Measurements from ENCODE around the gene TPSD1.

The TPSD1 gene

DNA sequence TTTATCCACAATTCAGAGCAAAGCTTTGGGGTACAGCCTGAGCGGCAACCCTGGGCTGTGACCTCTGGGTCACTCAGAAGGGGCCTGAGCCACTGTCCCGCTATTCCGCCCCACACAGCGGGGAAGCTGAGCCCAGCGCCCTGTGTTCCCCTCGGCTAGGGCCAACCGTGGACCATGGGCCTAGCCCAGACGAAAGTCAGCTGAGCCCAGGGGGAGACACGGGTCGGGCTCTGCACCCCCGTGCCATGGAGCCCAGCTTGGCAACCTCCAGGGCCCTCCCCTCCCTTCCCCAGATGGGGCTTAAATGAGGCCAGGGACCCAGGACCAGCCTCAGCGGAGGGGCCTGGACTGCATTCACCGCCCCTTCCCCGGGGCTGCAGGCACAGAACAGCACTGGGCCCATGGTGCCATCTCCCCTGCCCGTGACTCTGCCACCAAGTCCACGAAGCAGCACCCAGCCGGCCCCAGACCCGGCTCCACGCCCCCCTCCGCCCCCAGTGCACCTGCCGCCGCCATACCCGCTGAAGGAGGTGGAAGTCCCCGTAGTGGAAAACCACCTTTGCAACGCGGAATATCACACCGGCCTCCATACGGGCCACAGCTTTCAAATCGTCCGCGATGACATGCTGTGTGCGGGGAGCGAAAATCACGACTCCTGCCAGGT is 1.8 kb downstream of the TPSD1 start:
- TF ChIP-seq, protein P1, sequence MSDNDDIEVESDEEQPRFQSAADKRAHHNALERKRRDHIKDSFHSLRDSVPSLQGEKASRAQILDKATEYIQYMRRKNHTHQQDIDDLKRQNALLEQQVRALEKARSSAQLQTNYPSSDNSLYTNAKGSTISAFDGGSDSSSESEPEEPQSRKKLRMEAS (IDR thresholded peaks at IDR 0.05): no peak
- TF ChIP-seq FOXM1 (IDR thresholded peaks at IDR 0.05; ENCODE audit: borderline replicate concordance, low read depth) (no peak), YY1 (IDR thresholded peaks at IDR 0.05; ENCODE audit: low read depth) (no peak), CREB1 (IDR thresholded peaks at IDR 0.05; ENCODE audit: low read depth) (no peak), USF1 (IDR thresholded peaks at IDR 0.05) (no peak), NFIC (IDR thresholded peaks at IDR 0.05) (no peak), EP300 (IDR thresholded peaks at IDR 0.05; ENCODE audit: borderline replicate concordance) (no peak), TCF12 (IDR thresholded peaks at IDR 0.05; ENCODE audit: low read depth) (no peak), CEBPB (IDR thresholded peaks at IDR 0.05) (no peak), EGR1 (IDR thresholded peaks at IDR 0.05) (no peak), ZBTB7A (IDR thresholded peaks at IDR 0.05; ENCODE audit: low read depth) (no peak), RAD21 (IDR thresholded peaks at IDR 0.05; ENCODE audit: low read depth) (no peak)
- TF ChIP-seq, protein P2, sequence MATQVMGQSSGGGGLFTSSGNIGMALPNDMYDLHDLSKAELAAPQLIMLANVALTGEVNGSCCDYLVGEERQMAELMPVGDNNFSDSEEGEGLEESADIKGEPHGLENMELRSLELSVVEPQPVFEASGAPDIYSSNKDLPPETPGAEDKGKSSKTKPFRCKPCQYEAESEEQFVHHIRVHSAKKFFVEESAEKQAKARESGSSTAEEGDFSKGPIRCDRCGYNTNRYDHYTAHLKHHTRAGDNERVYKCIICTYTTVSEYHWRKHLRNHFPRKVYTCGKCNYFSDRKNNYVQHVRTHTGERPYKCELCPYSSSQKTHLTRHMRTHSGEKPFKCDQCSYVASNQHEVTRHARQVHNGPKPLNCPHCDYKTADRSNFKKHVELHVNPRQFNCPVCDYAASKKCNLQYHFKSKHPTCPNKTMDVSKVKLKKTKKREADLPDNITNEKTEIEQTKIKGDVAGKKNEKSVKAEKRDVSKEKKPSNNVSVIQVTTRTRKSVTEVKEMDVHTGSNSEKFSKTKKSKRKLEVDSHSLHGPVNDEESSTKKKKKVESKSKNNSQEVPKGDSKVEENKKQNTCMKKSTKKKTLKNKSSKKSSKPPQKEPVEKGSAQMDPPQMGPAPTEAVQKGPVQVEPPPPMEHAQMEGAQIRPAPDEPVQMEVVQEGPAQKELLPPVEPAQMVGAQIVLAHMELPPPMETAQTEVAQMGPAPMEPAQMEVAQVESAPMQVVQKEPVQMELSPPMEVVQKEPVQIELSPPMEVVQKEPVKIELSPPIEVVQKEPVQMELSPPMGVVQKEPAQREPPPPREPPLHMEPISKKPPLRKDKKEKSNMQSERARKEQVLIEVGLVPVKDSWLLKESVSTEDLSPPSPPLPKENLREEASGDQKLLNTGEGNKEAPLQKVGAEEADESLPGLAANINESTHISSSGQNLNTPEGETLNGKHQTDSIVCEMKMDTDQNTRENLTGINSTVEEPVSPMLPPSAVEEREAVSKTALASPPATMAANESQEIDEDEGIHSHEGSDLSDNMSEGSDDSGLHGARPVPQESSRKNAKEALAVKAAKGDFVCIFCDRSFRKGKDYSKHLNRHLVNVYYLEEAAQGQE (IDR thresholded peaks at IDR 0.05; ENCODE audit: low read depth): no peak

- TF ChIP-seq TAF1 (IDR thresholded peaks at IDR 0.05; ENCODE audit: low read depth) (no peak), TEAD4 (IDR thresholded peaks at IDR 0.05) (no peak), YY1 (IDR thresholded peaks at IDR 0.05; ENCODE audit: low read depth) (no peak), NFIC (IDR thresholded peaks at IDR 0.05) (no peak), FOXM1 (IDR thresholded peaks at IDR 0.05; ENCODE audit: borderline replicate concordance, low read depth) (no peak), ZBTB7A (IDR thresholded peaks at IDR 0.05; ENCODE audit: low read depth) (no peak), USF1 (IDR thresholded peaks at IDR 0.05) (no peak), CREB1 (IDR thresholded peaks at IDR 0.05; ENCODE audit: low read depth) (no peak), EP300 (IDR thresholded peaks at IDR 0.05; ENCODE audit: borderline replicate concordance) (no peak), RAD21 (IDR thresholded peaks at IDR 0.05; ENCODE audit: low read depth) (no peak), CEBPB (IDR thresholded peaks at IDR 0.05) (no peak), TCF12 (IDR thresholded peaks at IDR 0.05; ENCODE audit: low read depth) (no peak), EGR1 (IDR thresholded peaks at IDR 0.05) (no peak)
- TF ChIP-seq, protein P2 (IDR thresholded peaks at IDR 0.05; ENCODE audit: low read depth): no peak
- TF ChIP-seq, protein P1 (IDR thresholded peaks at IDR 0.05): no peak
These were observed 2.3 kb downstream of the TPSD1 start for GRCh38 chr16:1258225-1258600.

DNA sequence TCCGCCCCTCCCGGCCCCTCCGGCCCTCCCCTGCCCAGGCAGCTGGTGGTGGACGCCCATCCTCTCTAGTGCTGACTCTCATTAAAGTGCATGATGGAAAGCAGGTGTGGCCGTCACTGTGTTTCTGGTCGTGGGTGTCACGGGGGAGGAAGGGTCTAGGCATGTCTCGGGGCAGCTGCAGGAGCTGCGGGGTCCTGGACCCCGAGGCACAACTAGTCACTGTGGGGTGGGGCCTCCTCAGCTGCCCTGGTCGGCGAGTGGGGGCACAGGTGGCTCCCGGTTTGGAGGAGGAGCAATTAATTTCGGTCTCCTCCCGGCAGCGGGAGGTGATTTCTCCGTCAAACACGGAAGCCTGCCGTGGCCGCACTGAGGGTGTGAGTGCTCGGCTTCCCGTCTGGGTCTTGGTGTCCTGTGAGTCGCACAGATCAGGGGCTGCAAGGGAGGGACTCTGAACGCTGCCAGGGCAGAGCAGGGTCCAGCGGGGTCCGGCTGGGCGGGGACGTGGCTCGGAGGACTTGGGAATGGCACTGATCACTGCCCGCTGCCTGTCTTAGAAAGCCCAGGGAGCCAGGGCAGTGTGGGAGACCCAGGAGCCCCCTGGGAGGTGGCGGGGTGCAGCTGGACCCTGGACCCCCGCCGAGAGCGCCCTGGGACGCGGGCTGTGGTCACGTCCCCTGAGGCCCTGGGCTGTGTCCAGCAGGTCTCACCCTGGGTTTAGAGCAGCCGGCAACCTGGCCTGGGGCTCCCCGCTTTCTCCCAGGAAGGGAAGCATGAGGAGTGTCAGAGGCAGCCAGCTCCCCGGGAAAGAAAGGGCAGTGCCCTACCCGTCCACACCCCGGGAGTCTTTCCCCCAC is 3.3 kb downstream of the TPSD1 start:
- no peak for TF ChIP-seq TEAD4 (IDR thresholded peaks at IDR 0.05)
- no peak for TF ChIP-seq NFIC (IDR thresholded peaks at IDR 0.05)
- 0 out of 2 replicates have a peak, but pooled peaks have one; percentile 38 for TF ChIP-seq ZBTB7A (IDR thresholded peaks at IDR 0.05; ENCODE audit: low read depth)

DNA sequence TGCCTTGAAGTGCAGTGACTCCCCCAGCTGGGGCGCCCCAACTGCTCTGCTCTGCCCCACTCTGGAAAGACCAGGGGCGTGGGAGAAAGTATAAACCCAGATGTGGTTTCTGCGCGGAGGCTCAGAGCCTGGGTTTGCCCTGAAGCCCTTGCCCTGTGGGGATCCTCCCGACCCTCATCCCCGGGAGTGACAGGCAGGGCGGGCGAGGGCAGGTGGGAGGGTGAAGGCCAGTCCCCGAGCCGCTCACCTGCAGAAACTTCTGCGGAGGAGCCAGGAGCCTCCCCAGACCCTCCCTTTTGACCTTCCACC is 3.8 kb downstream of the TPSD1 start:
- no peak for TF ChIP-seq FOXM1 (IDR thresholded peaks at IDR 0.05; ENCODE audit: borderline replicate concordance, low read depth)
- no peak for TF ChIP-seq NFIC (IDR thresholded peaks at IDR 0.05)
- no peak for TF ChIP-seq CEBPB (IDR thresholded peaks at IDR 0.05)
- no peak for TF ChIP-seq CREB1 (IDR thresholded peaks at IDR 0.05; ENCODE audit: low read depth)
- no peak for TF ChIP-seq TAF1 (IDR thresholded peaks at IDR 0.05; ENCODE audit: low read depth)
- TF ChIP-seq, protein P2 (IDR thresholded peaks at IDR 0.05; ENCODE audit: low read depth): no peak
- no peak for TF ChIP-seq RAD21 (IDR thresholded peaks at IDR 0.05; ENCODE audit: low read depth)
- no peak for TF ChIP-seq USF1 (IDR thresholded peaks at IDR 0.05)
- TF ChIP-seq, protein P1 (IDR thresholded peaks at IDR 0.05): no peak
